Liver (tissue), 9 donors: Measurements from ENCODE around the gene AGPAT2. TPM values are rescaled to one million over a fixed set of nuclear protein-coding genes. Genes with fewer than 3 reads are reported as not detected.

Source experiments
- DNase-seq: peaks from one replicate; pipeline ENCODE4 v3.0.0-alpha.2; 2017; ENCODE audit warnings: low spot score
- H3K27ac ChIP-seq, 2 donors: one replicate each; pipeline ENCODE4 v1.7.0; 2013; ENCODE audit warnings: inconsistent platforms in 2 of 2, low read length in 2 of 2, control low read depth in 1 of 2, low read depth in 1 of 2, mild to moderate bottlenecking in 1 of 2
- H3K27me3 ChIP-seq, 4 donors: one replicate each; pipeline versions ENCODE4 v1.6.1 to v1.7.0; 2013; ENCODE audit warnings: low read length in 3 of 4, inconsistent platforms in 1 of 4, mild to moderate bottlenecking in 1 of 4, moderate library complexity in 1 of 4; ENCODE audit not compliant: control insufficient read depth in 4 of 4, insufficient read depth in 4 of 4
- H3K36me3 ChIP-seq, 4 donors: one replicate each; pipeline versions ENCODE4 v1.6.1 to v1.7.0; 2013; ENCODE audit warnings: low read length in 3 of 4, mild to moderate bottlenecking in 3 of 4, low read depth in 1 of 4, moderate library complexity in 1 of 4; ENCODE audit not compliant: control insufficient read depth in 4 of 4, insufficient read depth in 3 of 4
- H3K4me1 ChIP-seq, 4 donors: one replicate each; pipeline versions ENCODE4 v1.6.1 to v1.7.0; 2013; ENCODE audit warnings: low read length in 3 of 4, mild to moderate bottlenecking in 3 of 4, moderate library complexity in 1 of 4; ENCODE audit not compliant: control insufficient read depth in 4 of 4, insufficient read depth in 4 of 4
- H3K4me3 ChIP-seq, 3 donors: one replicate each; pipeline versions ENCODE4 v1.6.1 to v1.7.0; 2013; ENCODE audit warnings: low read length in 3 of 3, control low read depth in 1 of 3, low read depth in 1 of 3, mild to moderate bottlenecking in 1 of 3
- H3K9ac ChIP-seq, 2 donors: one replicate each; pipeline ENCODE4 v1.7.0; 2013; ENCODE audit warnings: low read length in 2 of 2, mild to moderate bottlenecking in 2 of 2, moderate library complexity in 2 of 2, control low read depth in 1 of 2, low read depth in 1 of 2
- H3K9me3 ChIP-seq, 4 donors: one replicate each; pipeline versions ENCODE4 v1.6.1 to v1.7.0; 2013; ENCODE audit warnings: low read length in 3 of 4; ENCODE audit not compliant: control insufficient read depth in 4 of 4
- EGR1 ChIP-seq, 2 donors: IDR thresholded peaks; 2 replicates each; pipeline ENCODE4 v1.6.1; 2016 to 2018; ENCODE audit warnings: antibody characterized with exemption in 2 of 2, low read depth in 2 of 2
- FOXA1 ChIP-seq: IDR thresholded peaks from 2 replicates; pipeline ENCODE4 v1.6.1; 2016; ENCODE audit warnings: antibody characterized with exemption
- FOXA2 ChIP-seq: IDR thresholded peaks from 2 replicates; pipeline ENCODE4 v1.6.1; 2016; ENCODE audit warnings: antibody characterized with exemption
- GABPA ChIP-seq, 2 donors: IDR thresholded peaks in 1 of 2; conservative IDR thresholded peaks in 1 of 2; 2 replicates each; pipeline ENCODE4 v1.6.1; 2016; ENCODE audit warnings: antibody characterized with exemption in 2 of 2, mild to moderate bottlenecking in 1 of 2, moderate library complexity in 1 of 2
- HNF4A ChIP-seq, 2 donors: conservative IDR thresholded peaks; 2 replicates each; pipeline ENCODE4 v1.6.1; 2016; ENCODE audit warnings: antibody characterized with exemption in 2 of 2, mild to moderate bottlenecking in 2 of 2
- HNF4G ChIP-seq: IDR thresholded peaks from 2 replicates; pipeline ENCODE4 v1.6.1; 2016; ENCODE audit warnings: antibody characterized with exemption
- JUND ChIP-seq, 2 donors: IDR thresholded peaks; 2 replicates each; pipeline ENCODE4 v1.6.1; 2016; ENCODE audit warnings: antibody characterized with exemption in 2 of 2
- NR2F2 ChIP-seq: IDR thresholded peaks from 2 replicates; pipeline ENCODE4 v1.6.1; 2016; ENCODE audit warnings: antibody characterized with exemption
- RAD21 ChIP-seq, 2 donors: IDR thresholded peaks; 2 replicates each; pipeline ENCODE4 v1.6.1; 2016; ENCODE audit warnings: antibody characterized with exemption in 2 of 2, mild to moderate bottlenecking in 2 of 2
- REST ChIP-seq: IDR thresholded peaks from 2 replicates; pipeline ENCODE4 v1.6.1; 2016; ENCODE audit warnings: antibody characterized with exemption, mild to moderate bottlenecking
- RXRA ChIP-seq, 2 donors: IDR thresholded peaks; 2 replicates each; pipeline ENCODE4 v1.6.1; 2017 to 2018; ENCODE audit warnings: antibody characterized with exemption in 2 of 2, mild to moderate bottlenecking in 1 of 2
- SP1 ChIP-seq: IDR thresholded peaks from 2 replicates; pipeline ENCODE4 v1.6.1; 2018; ENCODE audit warnings: antibody characterized with exemption, mild to moderate bottlenecking
- TAF1 ChIP-seq: conservative IDR thresholded peaks from 2 replicates; pipeline ENCODE4 v1.6.1; 2016; ENCODE audit warnings: antibody characterized with exemption, mild to moderate bottlenecking
- YY1 ChIP-seq: IDR thresholded peaks from 2 replicates; pipeline ENCODE4 v1.6.1; 2016; ENCODE audit warnings: antibody characterized with exemption, mild to moderate bottlenecking
- ZBTB33 ChIP-seq: IDR thresholded peaks from 2 replicates; pipeline ENCODE4 v1.6.1; 2016; ENCODE audit warnings: antibody characterized with exemption
- WGBS: extraction: QIAGEN DNeasy Blood & Tissue Kit; methylation state at CpG from one replicate; pipeline ENCODE4 v1.1.7; 2013; 5-methylcytosine and 5-hydroxymethylcytosine counted together
- polyA plus RNA-seq, 2 donors: library from polyadenylated mRNA; stranded (reverse) in 1 of 2; unstranded in 1 of 2; fragments of 200-250 nt in 1 of 2; fragments of >200 nt in 1 of 2; fragmentation: Nextera tagmentation in 1 of 2; extraction: Ambion mirVana in 1 of 2; gene quantifications; one replicate each; pipeline versions ENCODE4 v1.2.1 to v1.2.3, GENCODE V29; 2013 to 2015
- total RNA-seq, 2 donors: library from RNA; depleted of rRNA; stranded (reverse); fragments of >200 nt; gene quantifications; one replicate each; pipeline ENCODE4 v1.2.3, GENCODE V29; 2014
- TF ChIP-seq, protein P1 (sequence below): IDR thresholded peaks from 2 replicates; pipeline ENCODE4 v1.6.1; 2016; ENCODE audit warnings: antibody characterized with exemption
- TF ChIP-seq, protein P2 (sequence below): fragments of 150-350 bp; IDR thresholded peaks from 2 replicates; pipeline ENCODE4 v1.5.1; 2017; ENCODE audit warnings: improper control_type of control experiment, low read depth, low read length; ENCODE audit not compliant: missing input control
- TF ChIP-seq, protein P3 (sequence below): IDR thresholded peaks from 2 replicates; pipeline ENCODE4 v1.6.1; 2016; ENCODE audit warnings: antibody characterized with exemption
- donor health status: healthy.
- donor health status: healthy.
- donor health status: healthy.
- donor health status: healthy.
- donor health status: healthy.

Gene AGPAT2
- total and polyA plus RNA-seq, 4 donors = 75.1 to 222 (median 212) TPM

DNA sequence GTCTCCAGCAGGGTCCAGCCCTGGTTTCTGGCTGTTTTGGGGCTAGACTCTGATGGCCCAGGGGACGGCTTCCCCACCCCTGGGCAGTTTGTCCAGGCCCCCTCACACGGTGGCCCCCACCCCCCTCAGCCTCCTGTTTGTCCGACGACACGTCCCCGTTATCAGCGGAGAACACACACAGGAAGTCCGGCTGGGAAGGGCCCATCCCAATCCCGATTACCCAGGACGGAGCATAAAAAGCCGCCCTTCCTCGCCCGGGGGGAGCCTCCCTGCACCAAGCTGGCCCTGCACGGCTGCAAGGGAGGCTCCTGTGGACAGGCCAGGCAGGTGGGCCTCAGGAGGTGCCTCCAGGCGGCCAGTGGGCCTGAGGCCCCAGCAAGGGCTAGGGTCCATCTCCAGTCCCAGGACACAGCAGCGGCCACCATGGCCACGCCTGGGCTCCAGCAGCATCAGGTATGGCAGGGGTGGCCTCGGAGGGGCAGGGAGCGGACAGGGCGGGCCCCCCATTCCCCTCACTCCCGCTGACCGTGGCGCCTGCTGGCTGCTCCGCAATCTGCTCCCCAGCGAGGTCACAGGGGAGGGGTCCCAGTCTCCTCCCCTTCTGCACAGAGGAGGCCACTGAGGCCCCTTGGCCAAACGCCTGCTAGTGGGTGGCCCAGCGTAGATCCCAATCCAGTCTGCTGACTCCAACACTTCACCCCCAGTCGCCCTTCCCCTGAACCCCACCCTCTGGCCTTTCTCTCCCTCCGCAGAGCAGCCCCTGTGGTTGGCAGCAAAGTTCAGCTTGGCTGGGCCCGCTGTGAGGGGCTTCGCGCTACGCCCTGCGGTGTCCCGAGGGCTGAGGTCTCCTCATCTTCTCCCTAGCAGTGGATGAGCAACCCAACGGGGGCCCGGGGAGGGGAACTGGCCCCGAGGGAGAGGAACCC lies 24.3 kb downstream of the AGPAT2 start, which contains the start of gene EGFL7:
Gene EGFL7, plus strand, starts transcription at position 261 of the 926 bp plus-strand sequence. CDS start 5,367 bp downstream, outside the sequence.
- peaks cover 0 to 12% (median 5%) of the 10 kb centered on the region in 4 donors for H3K4me1 ChIP-seq
- no peaks in the 10 kb centered on the region for H3K27me3 ChIP-seq
- no peaks in the 10 kb centered on the region for H3K9me3 ChIP-seq
- peak within 1 kb of the TSS; percentile 41 to 66 (median 58) for H3K4me3 ChIP-seq
- 65% methylated on average over 38 of the region's 38 CpGs for WGBS
- TF ChIP-seq FOXA2 (no peak), NR2F2 (peak; percentile 72), FOXA1 (no peak), ZBTB33 (no peak), GABPA (IDR thresholded peaks at IDR 0.05 in 1 of 2, conservative IDR thresholded peaks at IDR 0.05 in 1 of 2) (no peak), EGR1 (IDR thresholded peaks at IDR 0.05; ENCODE audit: low read depth in 2 of 2) (no peak), HNF4A (conservative IDR thresholded peaks at IDR 0.05) (no peak), JUND (IDR thresholded peaks at IDR 0.05) (no peak), RXRA (IDR thresholded peaks at IDR 0.05) (no peak), REST (peak; percentile 19), YY1 (no peak), RAD21 (IDR thresholded peaks at IDR 0.05) (peak in 1 of 2 donors; percentile 3), SP1 (peak; percentile 36), TAF1 (peak; percentile 54), HNF4G (no peak)
- TF ChIP-seq, protein P1, sequence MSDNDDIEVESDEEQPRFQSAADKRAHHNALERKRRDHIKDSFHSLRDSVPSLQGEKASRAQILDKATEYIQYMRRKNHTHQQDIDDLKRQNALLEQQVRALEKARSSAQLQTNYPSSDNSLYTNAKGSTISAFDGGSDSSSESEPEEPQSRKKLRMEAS = no peak
- TF ChIP-seq, protein P2, sequence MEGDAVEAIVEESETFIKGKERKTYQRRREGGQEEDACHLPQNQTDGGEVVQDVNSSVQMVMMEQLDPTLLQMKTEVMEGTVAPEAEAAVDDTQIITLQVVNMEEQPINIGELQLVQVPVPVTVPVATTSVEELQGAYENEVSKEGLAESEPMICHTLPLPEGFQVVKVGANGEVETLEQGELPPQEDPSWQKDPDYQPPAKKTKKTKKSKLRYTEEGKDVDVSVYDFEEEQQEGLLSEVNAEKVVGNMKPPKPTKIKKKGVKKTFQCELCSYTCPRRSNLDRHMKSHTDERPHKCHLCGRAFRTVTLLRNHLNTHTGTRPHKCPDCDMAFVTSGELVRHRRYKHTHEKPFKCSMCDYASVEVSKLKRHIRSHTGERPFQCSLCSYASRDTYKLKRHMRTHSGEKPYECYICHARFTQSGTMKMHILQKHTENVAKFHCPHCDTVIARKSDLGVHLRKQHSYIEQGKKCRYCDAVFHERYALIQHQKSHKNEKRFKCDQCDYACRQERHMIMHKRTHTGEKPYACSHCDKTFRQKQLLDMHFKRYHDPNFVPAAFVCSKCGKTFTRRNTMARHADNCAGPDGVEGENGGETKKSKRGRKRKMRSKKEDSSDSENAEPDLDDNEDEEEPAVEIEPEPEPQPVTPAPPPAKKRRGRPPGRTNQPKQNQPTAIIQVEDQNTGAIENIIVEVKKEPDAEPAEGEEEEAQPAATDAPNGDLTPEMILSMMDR = no peak
- TF ChIP-seq, protein P3, sequence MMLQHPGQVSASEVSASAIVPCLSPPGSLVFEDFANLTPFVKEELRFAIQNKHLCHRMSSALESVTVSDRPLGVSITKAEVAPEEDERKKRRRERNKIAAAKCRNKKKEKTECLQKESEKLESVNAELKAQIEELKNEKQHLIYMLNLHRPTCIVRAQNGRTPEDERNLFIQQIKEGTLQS = no peak
- H3K36me3 ChIP-seq = no peaks in the 10 kb centered on the region
- peak within 1 kb of the TSS; percentile 68 to 78 for H3K27ac ChIP-seq
- peak within 1 kb of the TSS; percentile 1 to 28 for H3K9ac ChIP-seq
- DNase-seq = no peak
